Astrocyte of the spinal cord (primary cell): ENCODE results near the gene MAFB.
A peak's percentile ranks its signal among the peaks of the same experiment; 100 is the strongest.

Experiments used
- DNase-seq: peaks from one replicate; pipeline ENCODE4 v3.0.0; 2011; ENCODE audit warnings: low read depth, low spot score
- H3K4me3 ChIP-seq: 2 replicates; pipeline ENCODE4 v1.5.1; 2011; ENCODE audit warnings: low read depth, mild to moderate bottlenecking, low read length, moderate library complexity
- in situ Hi-C: cut with HindIII; loops from 2 replicates; pipeline ENCODE4 v1.10.0; 2017; ENCODE audit warnings: low sequenced_read_pairs
- TF ChIP-seq, protein P1 (sequence below): IDR thresholded peaks from 2 replicates; pipeline ENCODE4 v1.5.1; 2012; ENCODE audit warnings: low read depth, mild to moderate bottlenecking, low read length, inconsistent platforms

The MAFB gene

DNA sequence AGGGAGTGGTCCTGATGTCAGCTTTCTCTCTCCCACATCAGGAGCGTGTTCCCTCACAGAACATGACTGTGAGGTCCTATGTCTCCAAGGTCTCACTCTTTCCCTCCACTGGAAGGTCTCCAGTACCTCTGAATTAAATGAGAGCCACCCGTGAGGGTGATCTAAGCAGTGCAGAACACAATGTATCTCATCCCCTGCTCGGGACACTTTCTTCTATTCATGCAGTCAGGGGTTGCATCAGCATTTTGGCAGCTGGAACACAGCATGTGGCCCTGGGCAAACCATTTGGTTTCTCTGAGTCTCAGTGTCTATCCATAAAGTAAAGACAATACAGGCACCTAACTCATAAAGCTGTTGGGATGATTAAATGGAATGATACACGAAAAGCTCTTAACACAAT, 34.2 kb downstream of the MAFB start:
- in situ Hi-C loops = no loop called here
- H3K4me3 ChIP-seq = no peak overlapping the region
- peak; percentile 59 for DNase-seq
- TF ChIP-seq, protein P1, sequence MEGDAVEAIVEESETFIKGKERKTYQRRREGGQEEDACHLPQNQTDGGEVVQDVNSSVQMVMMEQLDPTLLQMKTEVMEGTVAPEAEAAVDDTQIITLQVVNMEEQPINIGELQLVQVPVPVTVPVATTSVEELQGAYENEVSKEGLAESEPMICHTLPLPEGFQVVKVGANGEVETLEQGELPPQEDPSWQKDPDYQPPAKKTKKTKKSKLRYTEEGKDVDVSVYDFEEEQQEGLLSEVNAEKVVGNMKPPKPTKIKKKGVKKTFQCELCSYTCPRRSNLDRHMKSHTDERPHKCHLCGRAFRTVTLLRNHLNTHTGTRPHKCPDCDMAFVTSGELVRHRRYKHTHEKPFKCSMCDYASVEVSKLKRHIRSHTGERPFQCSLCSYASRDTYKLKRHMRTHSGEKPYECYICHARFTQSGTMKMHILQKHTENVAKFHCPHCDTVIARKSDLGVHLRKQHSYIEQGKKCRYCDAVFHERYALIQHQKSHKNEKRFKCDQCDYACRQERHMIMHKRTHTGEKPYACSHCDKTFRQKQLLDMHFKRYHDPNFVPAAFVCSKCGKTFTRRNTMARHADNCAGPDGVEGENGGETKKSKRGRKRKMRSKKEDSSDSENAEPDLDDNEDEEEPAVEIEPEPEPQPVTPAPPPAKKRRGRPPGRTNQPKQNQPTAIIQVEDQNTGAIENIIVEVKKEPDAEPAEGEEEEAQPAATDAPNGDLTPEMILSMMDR = no peak

DNA sequence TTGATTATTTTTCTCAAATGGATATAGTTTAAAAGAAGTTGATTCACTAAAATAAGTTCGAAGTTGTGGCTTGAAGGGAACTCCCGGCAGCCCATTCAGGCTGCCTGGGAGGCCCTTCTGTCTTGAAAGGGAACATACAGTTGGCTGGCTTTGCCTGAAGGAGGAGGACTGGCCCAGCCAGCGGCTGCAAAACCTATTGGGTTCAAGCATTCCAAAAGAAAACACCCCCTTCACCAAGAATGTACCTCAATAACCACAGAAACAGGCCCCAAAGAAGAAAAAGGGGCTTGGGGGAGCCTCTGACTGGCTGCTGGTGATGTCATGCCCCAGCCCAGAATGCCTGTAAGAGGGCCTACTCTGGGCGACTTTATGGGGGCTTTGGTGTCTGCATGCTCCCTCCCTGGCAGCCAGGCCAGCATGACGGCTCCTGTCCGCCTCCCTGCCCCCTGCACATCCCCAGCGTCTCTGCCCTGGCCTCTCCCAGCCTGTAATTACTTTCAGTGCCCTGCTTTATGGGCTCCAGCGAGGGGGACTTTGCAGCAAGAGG, 36.5 kb downstream of the MAFB start:
- DNase-seq = peak; percentile 54
- TF ChIP-seq, protein P1 = no peak
- no peak overlapping the region for H3K4me3 ChIP-seq
- in situ Hi-C loops = no loop called here

DNA sequence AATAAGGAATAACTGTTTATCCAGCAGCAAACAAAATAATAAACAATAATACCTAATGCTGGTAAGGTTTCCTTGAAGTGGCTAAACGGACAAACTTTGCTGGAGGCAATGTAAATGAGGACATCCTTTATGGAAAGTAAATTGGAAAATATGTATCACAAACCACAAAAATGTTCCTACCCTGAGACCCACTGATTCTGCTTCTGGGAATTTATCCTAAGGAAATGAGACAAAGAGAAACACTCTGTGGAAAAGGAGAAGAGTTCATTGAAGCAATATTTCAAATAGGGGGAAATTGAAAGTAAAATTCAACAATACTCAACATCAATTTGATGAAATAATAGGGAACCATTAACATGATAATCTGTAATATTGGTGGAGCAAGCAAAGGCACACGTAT, 37.9 kb downstream of the MAFB start:
- in situ Hi-C loops = no loop called here
- TF ChIP-seq, protein P1 = no peak

DNA sequence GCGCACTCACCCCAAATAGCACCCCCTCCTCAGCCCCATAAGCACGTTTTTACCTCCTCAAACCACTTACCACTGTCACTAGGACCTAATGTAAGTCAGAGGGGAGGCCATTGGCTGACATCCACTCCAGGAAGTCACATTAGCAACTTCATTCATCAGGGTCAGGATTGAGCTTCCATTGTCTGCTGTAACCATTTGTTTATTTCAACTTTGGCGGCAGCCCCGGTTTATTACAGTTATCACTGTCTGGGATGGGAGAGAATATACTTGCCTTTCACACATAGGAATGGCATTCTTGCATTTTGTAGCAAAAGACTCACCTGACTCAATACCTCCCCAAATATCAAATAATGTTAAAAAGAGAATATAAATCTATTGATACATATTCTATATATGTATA, 38.3 kb downstream of the MAFB start:
- DNase-seq = no peak
- TF ChIP-seq, protein P1 = no peak
- in situ Hi-C loops = no loop called here
- no peak overlapping the region for H3K4me3 ChIP-seq

More for the DNA sequence above, 37.9 kb downstream of the MAFB start:
- DNase-seq = peak; percentile 75
- H3K4me3 ChIP-seq = no peak overlapping the region

DNA sequence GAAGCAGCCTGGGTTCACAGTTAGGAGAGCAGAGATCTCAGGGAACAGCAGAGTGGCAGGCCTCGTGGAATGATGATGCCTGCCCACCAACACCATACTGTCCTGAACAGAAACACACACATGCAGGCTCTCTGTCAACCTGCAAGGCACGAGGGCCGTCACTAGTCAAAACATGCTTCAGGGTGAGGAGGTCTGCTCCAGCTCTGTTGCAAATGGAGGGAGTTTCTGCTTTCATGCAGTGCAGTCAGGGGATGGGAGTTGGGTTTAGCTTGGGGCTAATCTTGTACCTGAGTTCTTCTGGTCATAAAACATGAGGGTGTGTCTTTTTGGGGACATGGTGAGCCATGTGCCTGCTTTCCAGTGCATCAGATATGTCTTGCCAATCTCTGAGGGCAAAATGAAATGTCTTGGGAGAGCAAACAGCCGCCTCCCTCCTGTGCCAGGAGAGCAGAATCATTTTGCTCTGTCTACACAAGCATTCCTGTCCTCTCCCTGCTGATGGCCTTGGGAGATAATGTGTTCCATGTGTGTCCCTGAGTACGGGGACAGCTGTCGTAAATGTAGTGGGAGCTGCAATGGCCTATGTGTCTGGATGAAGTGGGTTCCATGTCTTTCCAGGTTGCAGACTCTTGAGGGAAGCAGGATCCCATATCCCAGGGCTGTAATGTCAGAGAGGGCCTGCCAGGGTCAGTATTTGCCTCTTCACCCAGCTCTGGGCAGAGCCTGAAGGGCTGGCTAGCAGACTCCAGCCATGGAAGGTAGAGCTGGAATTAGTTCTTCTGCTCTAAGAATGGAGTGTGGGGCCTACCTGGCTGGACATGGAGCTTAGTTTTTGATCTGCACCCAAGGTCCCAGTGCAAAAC, 40.6 kb downstream of the MAFB start:
- H3K4me3 ChIP-seq = no peak overlapping the region
- TF ChIP-seq, protein P1 = no peak
- no peak for DNase-seq
- in situ Hi-C loops = no loop called here

DNA sequence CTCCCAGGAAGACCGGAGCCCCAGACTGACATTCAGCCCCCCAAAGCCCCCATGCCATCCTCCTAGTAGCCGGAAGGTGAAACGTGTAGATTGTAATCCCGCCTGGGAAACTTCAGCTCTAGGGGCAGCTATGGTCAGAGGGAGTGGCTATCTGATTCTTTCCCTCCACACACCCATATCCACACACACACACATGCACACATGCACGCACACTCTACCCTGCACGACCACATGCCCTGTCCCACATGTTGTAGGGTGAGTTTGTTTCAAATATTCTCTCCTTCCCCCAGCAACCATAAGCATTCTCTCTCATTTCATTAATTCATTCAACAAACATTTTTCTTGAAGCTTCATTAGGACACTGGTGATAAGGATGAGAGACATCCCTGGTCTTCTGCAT, 42.2 kb downstream of the MAFB start:
- in situ Hi-C loops = no loop called here
- TF ChIP-seq, protein P1 = no peak

More for the DNA sequence above, 42.2 kb downstream of the MAFB start:
- H3K4me3 ChIP-seq = no peak overlapping the region
- no peak for DNase-seq
